Neural progenitor cell (in vitro differentiated cells): Measurements from ENCODE around the gene TP53.

Experiments used
- EZH2 ChIP-seq: fragments of 200-600 bp; sonication (generic); IDR thresholded peaks from 2 replicates; pipeline ENCODE4 v1.6.1; 2017; ENCODE audit warnings: antibody characterized with exemption, mild to moderate bottlenecking, moderate library complexity
- EZH2phosphoT487 ChIP-seq: fragments of 200-600 bp; sonication (generic); IDR thresholded peaks from 2 replicates; pipeline ENCODE4 v1.6.1; 2017; ENCODE audit warnings: antibody characterized with exemption
- TF ChIP-seq, protein P1 (sequence below): fragments of 200-600 bp; sonication (generic); IDR thresholded peaks from 2 replicates; pipeline ENCODE4 v1.5.1; 2017; ENCODE audit warnings: antibody characterized with exemption, mild to moderate bottlenecking

DNA sequence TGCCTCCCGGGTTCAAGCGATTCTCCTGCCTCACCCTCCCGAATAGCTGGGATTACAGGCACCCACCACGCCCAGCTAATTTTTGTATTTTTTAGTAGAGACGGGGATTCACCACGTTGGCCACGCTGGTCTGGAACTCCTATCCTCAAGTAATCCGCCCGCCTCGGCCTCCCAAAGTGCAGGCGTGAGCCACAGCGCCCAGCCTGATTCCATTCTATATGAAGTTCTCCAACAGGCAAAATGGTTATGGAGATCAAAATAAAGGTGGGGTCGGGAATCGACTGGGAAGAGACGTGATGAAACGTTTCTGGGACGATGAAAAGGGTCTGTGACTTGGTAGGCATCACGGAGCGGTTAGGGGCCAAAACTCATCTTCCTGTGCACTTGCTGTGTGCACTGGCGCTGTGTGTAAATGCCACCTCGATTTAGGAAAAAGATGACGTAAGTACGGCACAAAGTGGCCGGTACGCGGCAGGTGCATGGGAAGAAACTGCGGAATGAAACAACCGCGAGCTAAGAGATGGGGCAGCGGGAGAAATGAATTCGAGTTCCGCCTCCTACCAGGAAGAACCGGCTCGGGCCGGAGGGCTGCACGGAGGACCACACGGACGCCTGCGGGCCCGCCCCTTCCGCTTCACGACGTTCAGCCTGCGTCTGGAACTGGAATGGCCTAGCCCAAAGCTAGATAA, 1.6 kb downstream of the TP53 start:
- TF ChIP-seq, protein P1, sequence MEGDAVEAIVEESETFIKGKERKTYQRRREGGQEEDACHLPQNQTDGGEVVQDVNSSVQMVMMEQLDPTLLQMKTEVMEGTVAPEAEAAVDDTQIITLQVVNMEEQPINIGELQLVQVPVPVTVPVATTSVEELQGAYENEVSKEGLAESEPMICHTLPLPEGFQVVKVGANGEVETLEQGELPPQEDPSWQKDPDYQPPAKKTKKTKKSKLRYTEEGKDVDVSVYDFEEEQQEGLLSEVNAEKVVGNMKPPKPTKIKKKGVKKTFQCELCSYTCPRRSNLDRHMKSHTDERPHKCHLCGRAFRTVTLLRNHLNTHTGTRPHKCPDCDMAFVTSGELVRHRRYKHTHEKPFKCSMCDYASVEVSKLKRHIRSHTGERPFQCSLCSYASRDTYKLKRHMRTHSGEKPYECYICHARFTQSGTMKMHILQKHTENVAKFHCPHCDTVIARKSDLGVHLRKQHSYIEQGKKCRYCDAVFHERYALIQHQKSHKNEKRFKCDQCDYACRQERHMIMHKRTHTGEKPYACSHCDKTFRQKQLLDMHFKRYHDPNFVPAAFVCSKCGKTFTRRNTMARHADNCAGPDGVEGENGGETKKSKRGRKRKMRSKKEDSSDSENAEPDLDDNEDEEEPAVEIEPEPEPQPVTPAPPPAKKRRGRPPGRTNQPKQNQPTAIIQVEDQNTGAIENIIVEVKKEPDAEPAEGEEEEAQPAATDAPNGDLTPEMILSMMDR: no peak
- TF ChIP-seq EZH2 (no peak), EZH2phosphoT487 (no peak)
